Measurements from ENCODE around the gene FGF8. TPM values are rescaled to one million over a fixed set of nuclear protein-coding genes. Genes with fewer than 3 reads are reported as not detected.

The FGF8 gene, protein sequence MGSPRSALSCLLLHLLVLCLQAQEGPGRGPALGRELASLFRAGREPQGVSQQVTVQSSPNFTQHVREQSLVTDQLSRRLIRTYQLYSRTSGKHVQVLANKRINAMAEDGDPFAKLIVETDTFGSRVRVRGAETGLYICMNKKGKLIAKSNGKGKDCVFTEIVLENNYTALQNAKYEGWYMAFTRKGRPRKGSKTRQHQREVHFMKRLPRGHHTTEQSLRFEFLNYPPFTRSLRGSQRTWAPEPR
- total RNA-seq: not detected in 2 replicates

DNA sequence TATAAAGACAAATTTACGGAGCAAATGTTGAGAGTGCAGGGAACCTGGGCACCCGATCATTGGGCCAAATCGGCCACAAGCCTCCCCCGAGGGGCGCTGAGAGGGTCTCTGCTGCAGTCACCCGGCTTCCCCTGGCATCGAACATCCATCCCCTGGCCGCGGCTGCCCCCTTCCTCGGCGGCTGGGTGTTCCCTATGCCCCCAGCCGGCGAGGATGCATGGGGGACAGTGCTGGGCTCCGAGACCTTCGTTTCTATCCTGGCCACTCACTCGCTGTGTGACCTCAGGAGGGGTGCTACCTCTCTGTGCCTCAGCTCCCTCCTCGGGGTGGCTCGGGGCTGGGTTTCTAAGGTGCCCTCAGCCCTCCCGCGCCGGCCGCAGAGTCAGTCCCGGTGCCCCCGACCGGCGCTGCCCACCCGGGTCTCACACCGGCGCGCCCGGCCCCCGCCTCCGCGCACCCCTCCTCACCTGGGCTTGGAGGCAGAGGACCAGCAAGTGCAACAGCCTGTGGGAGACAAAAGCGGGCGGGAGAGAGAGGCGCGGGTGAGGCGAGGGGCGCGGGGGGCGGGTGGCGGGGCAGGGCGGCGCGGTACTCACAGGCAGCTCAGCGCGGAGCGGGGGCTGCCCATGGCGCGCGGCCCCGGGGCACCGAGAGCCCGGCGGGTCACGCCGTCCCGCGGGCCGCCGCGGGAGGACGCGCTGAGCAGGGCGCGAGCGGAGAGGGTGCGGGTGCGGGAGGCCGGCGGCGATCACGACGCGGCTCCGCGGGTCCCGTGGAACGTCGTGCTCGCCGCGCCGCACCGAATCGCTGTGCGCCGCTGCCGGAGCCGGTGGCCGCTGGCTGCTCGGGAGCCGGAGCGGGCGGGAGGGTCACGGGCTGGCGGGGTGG lies at the start of gene FGF8:
FGF8 (minus strand) TSS at position 842 of the 888 bp plus-strand sequence; CDS start at position 628, 214 bp downstream.
- Histone ChIP-seq H3K4me2 (ENCODE audit: insufficient read depth, low read length) (no peak within 1 kb of the TSS), H3K9me3 (ENCODE audit: low read depth, low read length) (no peaks in the 10 kb centered on the region), H2AFZ (ENCODE audit: low read length) (no peak within 1 kb of the TSS), H3K27me3 (ENCODE audit: insufficient read depth, low read length) (peaks cover 51% of the 10 kb centered on the region), H3K4me1 (ENCODE audit: insufficient read depth, low read length) (peaks cover 8% of the 10 kb centered on the region), H3K79me2 (ENCODE audit: insufficient read depth, low read length) (no peaks in the 10 kb centered on the region), H3K36me3 (ENCODE audit: insufficient read depth, low read length) (no peaks in the 10 kb centered on the region), H3K27ac (ENCODE audit: low read depth, low read length) (no peak within 1 kb of the TSS), H4K20me1 (ENCODE audit: insufficient read depth, low read length) (peaks cover 19% of the 10 kb centered on the region), H3K4me3 (ENCODE audit: insufficient read depth, low read length) (no peak within 1 kb of the TSS)
- DNase-seq (ENCODE audit: insufficient read length, low spot score, missing footprints): peak; percentile 89
- TF ChIP-seq, protein P1, sequence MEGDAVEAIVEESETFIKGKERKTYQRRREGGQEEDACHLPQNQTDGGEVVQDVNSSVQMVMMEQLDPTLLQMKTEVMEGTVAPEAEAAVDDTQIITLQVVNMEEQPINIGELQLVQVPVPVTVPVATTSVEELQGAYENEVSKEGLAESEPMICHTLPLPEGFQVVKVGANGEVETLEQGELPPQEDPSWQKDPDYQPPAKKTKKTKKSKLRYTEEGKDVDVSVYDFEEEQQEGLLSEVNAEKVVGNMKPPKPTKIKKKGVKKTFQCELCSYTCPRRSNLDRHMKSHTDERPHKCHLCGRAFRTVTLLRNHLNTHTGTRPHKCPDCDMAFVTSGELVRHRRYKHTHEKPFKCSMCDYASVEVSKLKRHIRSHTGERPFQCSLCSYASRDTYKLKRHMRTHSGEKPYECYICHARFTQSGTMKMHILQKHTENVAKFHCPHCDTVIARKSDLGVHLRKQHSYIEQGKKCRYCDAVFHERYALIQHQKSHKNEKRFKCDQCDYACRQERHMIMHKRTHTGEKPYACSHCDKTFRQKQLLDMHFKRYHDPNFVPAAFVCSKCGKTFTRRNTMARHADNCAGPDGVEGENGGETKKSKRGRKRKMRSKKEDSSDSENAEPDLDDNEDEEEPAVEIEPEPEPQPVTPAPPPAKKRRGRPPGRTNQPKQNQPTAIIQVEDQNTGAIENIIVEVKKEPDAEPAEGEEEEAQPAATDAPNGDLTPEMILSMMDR (IDR thresholded peaks at IDR 0.05; ENCODE audit: extremely low read depth, low read depth, low read length): no peak

DNA sequence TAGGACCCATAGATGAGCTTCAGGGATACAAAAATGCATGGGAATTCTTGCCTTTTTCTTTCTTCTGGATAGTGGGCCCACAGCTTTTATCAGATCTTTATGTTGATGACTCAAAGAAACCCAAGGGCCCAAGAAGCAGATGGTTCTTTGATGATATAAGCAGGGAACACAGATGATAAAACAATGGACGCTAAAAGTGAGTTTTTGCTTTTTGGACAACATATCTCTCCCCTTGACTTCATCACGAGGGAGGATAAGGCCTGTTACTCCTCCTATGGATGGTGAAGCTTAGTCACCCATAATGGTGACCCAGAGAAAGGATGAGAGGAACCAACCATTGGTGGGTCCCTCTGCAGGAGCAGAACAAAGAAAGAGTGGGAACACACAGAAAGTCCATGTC lies 48.8 kb upstream of the FGF8 start:
- H3K27ac ChIP-seq (ENCODE audit: low read depth, low read length): no peak overlapping the region
- TF ChIP-seq, protein P1 (IDR thresholded peaks at IDR 0.05; ENCODE audit: extremely low read depth, low read depth, low read length): no peak
- H3K4me1 ChIP-seq (ENCODE audit: insufficient read depth, low read length): no peaks in the 10 kb centered on the region
- H3K4me2 ChIP-seq (ENCODE audit: insufficient read depth, low read length): no peak overlapping the region
- H3K36me3 ChIP-seq (ENCODE audit: insufficient read depth, low read length): no peaks in the 10 kb centered on the region
- H3K27me3 ChIP-seq (ENCODE audit: insufficient read depth, low read length): no peaks in the 10 kb centered on the region
- no peak overlapping the region for H2AFZ ChIP-seq (ENCODE audit: low read length)
- H3K79me2 ChIP-seq (ENCODE audit: insufficient read depth, low read length): no peaks in the 10 kb centered on the region
- H3K4me3 ChIP-seq (ENCODE audit: insufficient read depth, low read length): no peak overlapping the region
- no peaks in the 10 kb centered on the region for H4K20me1 ChIP-seq (ENCODE audit: insufficient read depth, low read length)
- no peak for DNase-seq (ENCODE audit: insufficient read length, low spot score, missing footprints)
- H3K9me3 ChIP-seq (ENCODE audit: low read depth, low read length): no peaks in the 10 kb centered on the region

DNA sequence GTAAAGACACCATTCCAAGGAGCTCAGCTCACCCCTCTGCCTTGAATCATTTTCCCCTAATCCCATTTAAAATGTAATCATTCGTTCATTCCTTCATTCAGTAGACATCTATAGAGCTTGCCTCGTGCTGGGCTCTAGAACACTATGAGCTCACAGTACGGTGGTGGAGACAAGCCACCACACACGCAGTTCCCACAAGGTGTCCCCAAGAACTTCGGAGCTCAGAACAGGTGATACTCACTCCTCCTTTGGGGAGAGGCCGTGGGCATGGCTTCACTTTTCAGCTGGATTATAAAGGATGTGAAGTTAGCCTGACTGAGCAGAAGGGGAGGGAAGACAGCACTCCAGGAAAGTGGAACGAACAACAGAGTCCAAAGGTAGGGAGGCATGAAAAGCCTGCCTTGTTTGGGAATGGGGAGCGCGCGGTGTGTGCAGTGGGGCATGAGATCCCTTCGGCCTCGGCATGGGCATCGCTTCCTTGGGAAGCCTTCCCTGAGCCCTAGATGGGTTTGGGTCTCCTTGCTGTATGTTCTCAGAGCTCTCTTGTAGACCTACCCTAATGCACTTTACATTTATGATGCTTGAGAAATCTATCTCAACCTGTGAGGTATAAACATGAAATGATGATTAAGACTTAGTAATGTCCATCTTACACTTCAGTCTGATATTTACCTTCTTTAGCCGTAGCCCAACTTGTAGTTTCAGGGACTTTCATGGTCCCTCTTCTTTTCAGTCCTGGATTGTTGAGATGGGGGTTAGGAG lies 43.1 kb upstream of the FGF8 start:
- H3K4me3 ChIP-seq (ENCODE audit: insufficient read depth, low read length): peak overlapping the region; percentile 98
- peak overlapping the region; percentile 87 for H2AFZ ChIP-seq (ENCODE audit: low read length)
- H3K27ac ChIP-seq (ENCODE audit: low read depth, low read length): peak overlapping the region; percentile 97
- peaks cover 38% of the 10 kb centered on the region for H4K20me1 ChIP-seq (ENCODE audit: insufficient read depth, low read length)
- H3K27me3 ChIP-seq (ENCODE audit: insufficient read depth, low read length): no peaks in the 10 kb centered on the region
- peaks cover 42% of the 10 kb centered on the region for H3K79me2 ChIP-seq (ENCODE audit: insufficient read depth, low read length)
- peak overlapping the region; percentile 94 for H3K4me2 ChIP-seq (ENCODE audit: insufficient read depth, low read length)
- no peaks in the 10 kb centered on the region for H3K9me3 ChIP-seq (ENCODE audit: low read depth, low read length)
- DNase-seq (ENCODE audit: insufficient read length, low spot score, missing footprints): peak; percentile 58
- H3K36me3 ChIP-seq (ENCODE audit: insufficient read depth, low read length): no peaks in the 10 kb centered on the region
- H3K4me1 ChIP-seq (ENCODE audit: insufficient read depth, low read length): peaks cover 21% of the 10 kb centered on the region
- TF ChIP-seq, protein P1 (IDR thresholded peaks at IDR 0.05; ENCODE audit: extremely low read depth, low read depth, low read length): no peak
